Liver (tissue), 9 donors: ENCODE data around the gene TOM1L2. TPM values are rescaled to one million over a fixed set of nuclear protein-coding genes. Genes with fewer than 3 reads are reported as not detected.

Source experiments
- DNase-seq: peaks from one replicate; pipeline ENCODE4 v3.0.0-alpha.2; 2017; ENCODE audit warnings: low spot score
- H3K27ac ChIP-seq, 2 donors: one replicate each; pipeline ENCODE4 v1.7.0; 2013; ENCODE audit warnings: inconsistent platforms in 2 of 2, low read length in 2 of 2, control low read depth in 1 of 2, low read depth in 1 of 2, mild to moderate bottlenecking in 1 of 2
- H3K27me3 ChIP-seq, 4 donors: one replicate each; pipeline versions ENCODE4 v1.6.1 to v1.7.0; 2013; ENCODE audit warnings: low read length in 3 of 4, inconsistent platforms in 1 of 4, mild to moderate bottlenecking in 1 of 4, moderate library complexity in 1 of 4; ENCODE audit not compliant: control insufficient read depth in 4 of 4, insufficient read depth in 4 of 4
- H3K36me3 ChIP-seq, 4 donors: one replicate each; pipeline versions ENCODE4 v1.6.1 to v1.7.0; 2013; ENCODE audit warnings: low read length in 3 of 4, mild to moderate bottlenecking in 3 of 4, low read depth in 1 of 4, moderate library complexity in 1 of 4; ENCODE audit not compliant: control insufficient read depth in 4 of 4, insufficient read depth in 3 of 4
- H3K4me1 ChIP-seq, 4 donors: one replicate each; pipeline versions ENCODE4 v1.6.1 to v1.7.0; 2013; ENCODE audit warnings: low read length in 3 of 4, mild to moderate bottlenecking in 3 of 4, moderate library complexity in 1 of 4; ENCODE audit not compliant: control insufficient read depth in 4 of 4, insufficient read depth in 4 of 4
- H3K4me3 ChIP-seq, 3 donors: one replicate each; pipeline versions ENCODE4 v1.6.1 to v1.7.0; 2013; ENCODE audit warnings: low read length in 3 of 3, control low read depth in 1 of 3, low read depth in 1 of 3, mild to moderate bottlenecking in 1 of 3
- H3K9ac ChIP-seq, 2 donors: one replicate each; pipeline ENCODE4 v1.7.0; 2013; ENCODE audit warnings: low read length in 2 of 2, mild to moderate bottlenecking in 2 of 2, moderate library complexity in 2 of 2, control low read depth in 1 of 2, low read depth in 1 of 2
- H3K9me3 ChIP-seq, 4 donors: one replicate each; pipeline versions ENCODE4 v1.6.1 to v1.7.0; 2013; ENCODE audit warnings: low read length in 3 of 4; ENCODE audit not compliant: control insufficient read depth in 4 of 4
- FOXA2 ChIP-seq: IDR thresholded peaks from 2 replicates; pipeline ENCODE4 v1.6.1; 2016; ENCODE audit warnings: antibody characterized with exemption
- HNF4A ChIP-seq, 2 donors: conservative IDR thresholded peaks; 2 replicates each; pipeline ENCODE4 v1.6.1; 2016; ENCODE audit warnings: antibody characterized with exemption in 2 of 2, mild to moderate bottlenecking in 2 of 2
- HNF4G ChIP-seq: IDR thresholded peaks from 2 replicates; pipeline ENCODE4 v1.6.1; 2016; ENCODE audit warnings: antibody characterized with exemption
- JUND ChIP-seq, 2 donors: IDR thresholded peaks; 2 replicates each; pipeline ENCODE4 v1.6.1; 2016; ENCODE audit warnings: antibody characterized with exemption in 2 of 2
- NR2F2 ChIP-seq: IDR thresholded peaks from 2 replicates; pipeline ENCODE4 v1.6.1; 2016; ENCODE audit warnings: antibody characterized with exemption
- RAD21 ChIP-seq, 2 donors: IDR thresholded peaks; 2 replicates each; pipeline ENCODE4 v1.6.1; 2016; ENCODE audit warnings: antibody characterized with exemption in 2 of 2, mild to moderate bottlenecking in 2 of 2
- REST ChIP-seq: IDR thresholded peaks from 2 replicates; pipeline ENCODE4 v1.6.1; 2016; ENCODE audit warnings: antibody characterized with exemption, mild to moderate bottlenecking
- RXRA ChIP-seq, 2 donors: IDR thresholded peaks; 2 replicates each; pipeline ENCODE4 v1.6.1; 2017 to 2018; ENCODE audit warnings: antibody characterized with exemption in 2 of 2, mild to moderate bottlenecking in 1 of 2
- SP1 ChIP-seq: IDR thresholded peaks from 2 replicates; pipeline ENCODE4 v1.6.1; 2018; ENCODE audit warnings: antibody characterized with exemption, mild to moderate bottlenecking
- TAF1 ChIP-seq: conservative IDR thresholded peaks from 2 replicates; pipeline ENCODE4 v1.6.1; 2016; ENCODE audit warnings: antibody characterized with exemption, mild to moderate bottlenecking
- YY1 ChIP-seq: IDR thresholded peaks from 2 replicates; pipeline ENCODE4 v1.6.1; 2016; ENCODE audit warnings: antibody characterized with exemption, mild to moderate bottlenecking
- WGBS: extraction: QIAGEN DNeasy Blood & Tissue Kit; methylation state at CpG from one replicate; pipeline ENCODE4 v1.1.7; 2013; 5-methylcytosine and 5-hydroxymethylcytosine counted together
- polyA plus RNA-seq, 2 donors: library from polyadenylated mRNA; stranded (reverse) in 1 of 2; unstranded in 1 of 2; fragments of 200-250 nt in 1 of 2; fragments of >200 nt in 1 of 2; fragmentation: Nextera tagmentation in 1 of 2; extraction: Ambion mirVana in 1 of 2; gene quantifications; one replicate each; pipeline versions ENCODE4 v1.2.1 to v1.2.3, GENCODE V29; 2013 to 2015
- total RNA-seq, 2 donors: library from RNA; depleted of rRNA; stranded (reverse); fragments of >200 nt; gene quantifications; one replicate each; pipeline ENCODE4 v1.2.3, GENCODE V29; 2014
- TF ChIP-seq, protein P1 (sequence below): IDR thresholded peaks from 2 replicates; pipeline ENCODE4 v1.6.1; 2016; ENCODE audit warnings: antibody characterized with exemption
- TF ChIP-seq, protein P2 (sequence below): fragments of 150-350 bp; IDR thresholded peaks from 2 replicates; pipeline ENCODE4 v1.5.1; 2017; ENCODE audit warnings: improper control_type of control experiment, low read depth, low read length; ENCODE audit not compliant: missing input control
- donor health status: healthy.
- donor health status: healthy.
- donor health status: healthy.
- donor health status: healthy.
- donor health status: healthy.

TOM1L2 gene
- total and polyA plus RNA-seq, 4 donors = 5.0 to 24.0 (median 9.3) TPM

DNA sequence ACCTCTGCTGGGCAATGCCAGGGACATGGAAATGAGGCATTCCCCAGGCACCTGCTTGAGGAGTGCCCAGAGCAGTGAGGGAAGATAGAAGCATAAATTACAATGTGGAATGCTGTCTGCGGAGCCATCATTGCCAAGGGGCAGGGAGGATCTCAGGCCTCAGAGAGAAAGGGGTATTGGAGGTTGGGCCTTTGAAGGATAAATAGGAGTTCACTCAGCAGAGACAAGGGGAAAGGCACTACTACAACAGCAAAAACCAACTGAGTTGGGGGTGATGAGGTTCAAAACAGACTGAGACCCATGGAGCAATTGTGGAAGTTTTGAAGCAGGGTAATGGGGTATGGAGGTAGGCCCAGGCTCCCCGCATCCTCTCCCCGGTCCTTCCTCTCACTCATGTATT lies 168.2 kb downstream of the TOM1L2 start:
- H3K36me3 ChIP-seq = peaks cover 0 to 11% (median 0%) of the 10 kb centered on the region in 4 donors
- no peaks in the 10 kb centered on the region for H3K27me3 ChIP-seq
- TF ChIP-seq NR2F2 (no peak), SP1 (no peak), REST (no peak), FOXA2 (no peak), RXRA (IDR thresholded peaks at IDR 0.05) (no peak), HNF4G (no peak)
- TF ChIP-seq, protein P1, sequence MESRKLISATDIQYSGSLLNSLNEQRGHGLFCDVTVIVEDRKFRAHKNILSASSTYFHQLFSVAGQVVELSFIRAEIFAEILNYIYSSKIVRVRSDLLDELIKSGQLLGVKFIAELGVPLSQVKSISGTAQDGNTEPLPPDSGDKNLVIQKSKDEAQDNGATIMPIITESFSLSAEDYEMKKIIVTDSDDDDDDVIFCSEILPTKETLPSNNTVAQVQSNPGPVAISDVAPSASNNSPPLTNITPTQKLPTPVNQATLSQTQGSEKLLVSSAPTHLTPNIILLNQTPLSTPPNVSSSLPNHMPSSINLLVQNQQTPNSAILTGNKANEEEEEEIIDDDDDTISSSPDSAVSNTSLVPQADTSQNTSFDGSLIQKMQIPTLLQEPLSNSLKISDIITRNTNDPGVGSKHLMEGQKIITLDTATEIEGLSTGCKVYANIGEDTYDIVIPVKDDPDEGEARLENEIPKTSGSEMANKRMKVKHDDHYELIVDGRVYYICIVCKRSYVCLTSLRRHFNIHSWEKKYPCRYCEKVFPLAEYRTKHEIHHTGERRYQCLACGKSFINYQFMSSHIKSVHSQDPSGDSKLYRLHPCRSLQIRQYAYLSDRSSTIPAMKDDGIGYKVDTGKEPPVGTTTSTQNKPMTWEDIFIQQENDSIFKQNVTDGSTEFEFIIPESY = no peak
- no peak overlapping the region for H3K9ac ChIP-seq
- no peak overlapping the region for H3K4me3 ChIP-seq
- no peaks in the 10 kb centered on the region for H3K9me3 ChIP-seq
- 97% methylated on average over 3 of the region's 3 CpGs for WGBS
- no peak for DNase-seq
- H3K27ac ChIP-seq = no peak overlapping the region
- H3K4me1 ChIP-seq = peaks cover 7 to 27% (median 17%) of the 10 kb centered on the region in 4 donors

GRCh38 chr17:17801800-17802481 lies 170.3 kb downstream of the TOM1L2 start:
- peaks cover 6 to 14% (median 11%) of the 10 kb centered on the region in 4 donors for H3K4me1 ChIP-seq
- no peak overlapping the region for H3K9ac ChIP-seq
- no peak for DNase-seq
- H3K27ac ChIP-seq = no peak overlapping the region
- 95% methylated on average over 13 of the region's 13 CpGs for WGBS
- H3K4me3 ChIP-seq = no peak overlapping the region
- no peaks in the 10 kb centered on the region for H3K27me3 ChIP-seq
- peaks cover 0 to 11% (median 2%) of the 10 kb centered on the region in 4 donors for H3K36me3 ChIP-seq
- no peaks in the 10 kb centered on the region for H3K9me3 ChIP-seq
- no peak for TF ChIP-seq TAF1
- TF ChIP-seq, protein P1 = no peak
- no peak for TF ChIP-seq HNF4G

- no peaks in the 10 kb centered on the region for H3K27me3 ChIP-seq
- peaks cover 0 to under 1% (median 0%) of the 10 kb centered on the region in 4 donors for H3K4me1 ChIP-seq
- H3K4me3 ChIP-seq = no peak overlapping the region
- H3K9me3 ChIP-seq = no peaks in the 10 kb centered on the region
- 97% methylated on average over 12 of the region's 12 CpGs for WGBS
- no peak overlapping the region for H3K27ac ChIP-seq
- H3K36me3 ChIP-seq = peaks cover 0 to 22% (median 2%) of the 10 kb centered on the region in 4 donors
- H3K9ac ChIP-seq = no peak overlapping the region
- TF ChIP-seq, protein P2, sequence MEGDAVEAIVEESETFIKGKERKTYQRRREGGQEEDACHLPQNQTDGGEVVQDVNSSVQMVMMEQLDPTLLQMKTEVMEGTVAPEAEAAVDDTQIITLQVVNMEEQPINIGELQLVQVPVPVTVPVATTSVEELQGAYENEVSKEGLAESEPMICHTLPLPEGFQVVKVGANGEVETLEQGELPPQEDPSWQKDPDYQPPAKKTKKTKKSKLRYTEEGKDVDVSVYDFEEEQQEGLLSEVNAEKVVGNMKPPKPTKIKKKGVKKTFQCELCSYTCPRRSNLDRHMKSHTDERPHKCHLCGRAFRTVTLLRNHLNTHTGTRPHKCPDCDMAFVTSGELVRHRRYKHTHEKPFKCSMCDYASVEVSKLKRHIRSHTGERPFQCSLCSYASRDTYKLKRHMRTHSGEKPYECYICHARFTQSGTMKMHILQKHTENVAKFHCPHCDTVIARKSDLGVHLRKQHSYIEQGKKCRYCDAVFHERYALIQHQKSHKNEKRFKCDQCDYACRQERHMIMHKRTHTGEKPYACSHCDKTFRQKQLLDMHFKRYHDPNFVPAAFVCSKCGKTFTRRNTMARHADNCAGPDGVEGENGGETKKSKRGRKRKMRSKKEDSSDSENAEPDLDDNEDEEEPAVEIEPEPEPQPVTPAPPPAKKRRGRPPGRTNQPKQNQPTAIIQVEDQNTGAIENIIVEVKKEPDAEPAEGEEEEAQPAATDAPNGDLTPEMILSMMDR = no peak
- TF ChIP-seq RAD21 (IDR thresholded peaks at IDR 0.05) = no peak
- no peak for TF ChIP-seq HNF4A (conservative IDR thresholded peaks at IDR 0.05)
- no peak for TF ChIP-seq YY1
- TF ChIP-seq HNF4G = no peak
- no peak for TF ChIP-seq REST
- TF ChIP-seq RXRA (IDR thresholded peaks at IDR 0.05) = no peak
- no peak for TF ChIP-seq NR2F2
- no peak for TF ChIP-seq JUND (IDR thresholded peaks at IDR 0.05)
- no peak for DNase-seq
These were observed 171.6 kb downstream of the TOM1L2 start for GRCh38 chr17:17800504-17801021.
